DND-41 (cell line): ENCODE data around the gene RGS17.

ENCODE experiments used
- EZH2 ChIP-seq: IDR thresholded peaks from 3 replicates; pipeline ENCODE4 v1.6.1; 2012; ENCODE audit warnings: borderline replicate concordance, low read depth, mild to moderate bottlenecking, moderate library complexity, low read length, inconsistent platforms; ENCODE audit not compliant: severe bottlenecking
- TF ChIP-seq, protein P1 (sequence below): IDR thresholded peaks from 2 replicates; pipeline ENCODE4 v1.5.1; 2012; ENCODE audit warnings: borderline replicate concordance, low read length, moderate library complexity, mild to moderate bottlenecking; ENCODE audit not compliant: poor library complexity, severe bottlenecking; ENCODE audit errors: extremely low read depth

- TF ChIP-seq, protein P1, sequence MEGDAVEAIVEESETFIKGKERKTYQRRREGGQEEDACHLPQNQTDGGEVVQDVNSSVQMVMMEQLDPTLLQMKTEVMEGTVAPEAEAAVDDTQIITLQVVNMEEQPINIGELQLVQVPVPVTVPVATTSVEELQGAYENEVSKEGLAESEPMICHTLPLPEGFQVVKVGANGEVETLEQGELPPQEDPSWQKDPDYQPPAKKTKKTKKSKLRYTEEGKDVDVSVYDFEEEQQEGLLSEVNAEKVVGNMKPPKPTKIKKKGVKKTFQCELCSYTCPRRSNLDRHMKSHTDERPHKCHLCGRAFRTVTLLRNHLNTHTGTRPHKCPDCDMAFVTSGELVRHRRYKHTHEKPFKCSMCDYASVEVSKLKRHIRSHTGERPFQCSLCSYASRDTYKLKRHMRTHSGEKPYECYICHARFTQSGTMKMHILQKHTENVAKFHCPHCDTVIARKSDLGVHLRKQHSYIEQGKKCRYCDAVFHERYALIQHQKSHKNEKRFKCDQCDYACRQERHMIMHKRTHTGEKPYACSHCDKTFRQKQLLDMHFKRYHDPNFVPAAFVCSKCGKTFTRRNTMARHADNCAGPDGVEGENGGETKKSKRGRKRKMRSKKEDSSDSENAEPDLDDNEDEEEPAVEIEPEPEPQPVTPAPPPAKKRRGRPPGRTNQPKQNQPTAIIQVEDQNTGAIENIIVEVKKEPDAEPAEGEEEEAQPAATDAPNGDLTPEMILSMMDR, result no peak
- no peak for TF ChIP-seq EZH2
Measured at GRCh38 chr6:153121311-153121710, 9.8 kb downstream of the RGS17 start.
